Sigmoid colon (tissue), 4 donors: ENCODE data around the gene NR6A1.

Experiments
- CTCF ChIP-seq, 4 experiments: fragments of 450-650 bp in 3 of 4; fragments of 200-600 bp in 1 of 4; IDR thresholded peaks; one replicate each; pipeline ENCODE4 v1.5.1; 2016 to 2019; ENCODE audit warnings: antibody characterized with exemption in 4 of 4, mild to moderate bottlenecking in 3 of 4, moderate library complexity in 2 of 4
- EP300 ChIP-seq, 4 donors: sonication (generic); formaldehyde crosslinking; IDR thresholded peaks; one replicate each; pipeline ENCODE4 v1.6.1; 2017; ENCODE audit warnings: antibody characterized with exemption in 4 of 4
- POLR2A ChIP-seq, 2 donors: fragments of 450-650 bp; IDR thresholded peaks; one replicate each; pipeline ENCODE4 v1.6.1; 2016; ENCODE audit warnings: antibody characterized with exemption in 2 of 2, mild to moderate bottlenecking in 2 of 2, moderate library complexity in 2 of 2
- POLR2AphosphoS5 ChIP-seq, 4 donors: sonication (generic); formaldehyde crosslinking; IDR thresholded peaks; one replicate each; pipeline ENCODE4 v1.6.1; 2017; ENCODE audit warnings: antibody characterized with exemption in 4 of 4

- TF ChIP-seq CTCF (IDR thresholded peaks at IDR 0.05) (no peak), POLR2A (IDR thresholded peaks at IDR 0.05) (no peak), EP300 (IDR thresholded peaks at IDR 0.05) (no peak), POLR2AphosphoS5 (IDR thresholded peaks at IDR 0.05) (no peak)
Measured at GRCh38 chr9:124599121-124599795, 171.9 kb downstream of the NR6A1 start.
